Measurements from ENCODE around the gene AK9.

AK9 gene

GRCh38 chr6:109453594-109454495 lies 237.2 kb downstream of the AK9 start:
- Histone ChIP-seq H3K4ac (ENCODE audit: low read depth, low read length) (no peak overlapping the region), H2BK120ac (ENCODE audit: low read depth, low read length) (no peak overlapping the region), H3K79me1 (ENCODE audit: low read length) (no peaks in the 10 kb centered on the region), H3K56ac (ENCODE audit: low read length) (peak overlapping the region; percentile 95), H3K9ac (ENCODE audit: low read length) (peak overlapping the region; percentile 71), H2AK5ac (ENCODE audit: low read length) (no peak overlapping the region), H3K27ac (ENCODE audit: low read depth, low read length) (no peak overlapping the region), H3K36me3 (ENCODE audit: control insufficient read depth, insufficient read depth, low read length) (peaks cover 4% of the 10 kb centered on the region), H3K4me1 (ENCODE audit: control insufficient read depth, low read depth, low read length) (peaks cover 2% of the 10 kb centered on the region), H3K27me3 (ENCODE audit: insufficient read depth, low read length, poor library complexity) (no peaks in the 10 kb centered on the region), H4K5ac (ENCODE audit: low read length) (no peak overlapping the region), H3K18ac (ENCODE audit: low read length) (no peak overlapping the region), H4K8ac (ENCODE audit: low read depth, low read length) (no peak overlapping the region), H3K4me3 (ENCODE audit: low read length) (no peak overlapping the region), H3K4me2 (ENCODE audit: low read length) (peak overlapping the region; percentile 43), H3K23ac (ENCODE audit: low read length) (no peak overlapping the region), H2BK5ac (ENCODE audit: low read length) (no peak overlapping the region), H2BK15ac (replicated peaks; ENCODE audit: low read depth) (no peak overlapping the region), H3K79me2 (ENCODE audit: control insufficient read depth, insufficient read depth, low read length) (no peaks in the 10 kb centered on the region)
- no CpG with 5 or more reads among the region's 27 CpGs for WGBS (ENCODE audit: extremely low coverage, insufficient coverage, low lambda C conversion rate)
- DNase-seq = no peak

- Histone ChIP-seq H2BK120ac (ENCODE audit: low read depth, low read length) (no peak overlapping the region), H3K36me3 (ENCODE audit: control insufficient read depth, insufficient read depth, low read length) (peaks cover 4% of the 10 kb centered on the region), H3K4me2 (ENCODE audit: low read length) (no peak overlapping the region), H3K4me1 (ENCODE audit: control insufficient read depth, low read depth, low read length) (peaks cover 2% of the 10 kb centered on the region), H3K4me3 (ENCODE audit: low read length) (no peak overlapping the region), H3K27me3 (ENCODE audit: insufficient read depth, low read length, poor library complexity) (no peaks in the 10 kb centered on the region), H4K8ac (ENCODE audit: low read depth, low read length) (no peak overlapping the region), H3K56ac (ENCODE audit: low read length) (no peak overlapping the region), H3K23ac (ENCODE audit: low read length) (no peak overlapping the region), H2BK5ac (ENCODE audit: low read length) (no peak overlapping the region), H3K18ac (ENCODE audit: low read length) (no peak overlapping the region), H2AK5ac (ENCODE audit: low read length) (no peak overlapping the region), H3K79me2 (ENCODE audit: control insufficient read depth, insufficient read depth, low read length) (no peaks in the 10 kb centered on the region), H2BK15ac (replicated peaks; ENCODE audit: low read depth) (no peak overlapping the region), H3K4ac (ENCODE audit: low read depth, low read length) (no peak overlapping the region), H3K27ac (ENCODE audit: low read depth, low read length) (no peak overlapping the region), H3K79me1 (ENCODE audit: low read length) (no peaks in the 10 kb centered on the region), H4K5ac (ENCODE audit: low read length) (no peak overlapping the region), H3K9ac (ENCODE audit: low read length) (no peak overlapping the region)
- no peak for DNase-seq
- WGBS (ENCODE audit: extremely low coverage, insufficient coverage, low lambda C conversion rate) = no CpG with 5 or more reads among the region's 2 CpGs
Measured at GRCh38 chr6:109453156-109453555, 237.8 kb downstream of the AK9 start.

- H2BK5ac ChIP-seq (ENCODE audit: low read length) = no peak overlapping the region
- no peak overlapping the region for H3K4ac ChIP-seq (ENCODE audit: low read depth, low read length)
- no peak overlapping the region for H3K9ac ChIP-seq (ENCODE audit: low read length)
- H3K36me3 ChIP-seq (ENCODE audit: control insufficient read depth, insufficient read depth, low read length) = peaks cover 4% of the 10 kb centered on the region
- no peak overlapping the region for H3K56ac ChIP-seq (ENCODE audit: low read length)
- WGBS (ENCODE audit: extremely low coverage, insufficient coverage, low lambda C conversion rate) = no CpG with 5 or more reads among the region's 9 CpGs
- no peak overlapping the region for H4K5ac ChIP-seq (ENCODE audit: low read length)
- H3K79me1 ChIP-seq (ENCODE audit: low read length) = no peaks in the 10 kb centered on the region
- H3K27ac ChIP-seq (ENCODE audit: low read depth, low read length) = no peak overlapping the region
- no peaks in the 10 kb centered on the region for H3K27me3 ChIP-seq (ENCODE audit: insufficient read depth, low read length, poor library complexity)
- H3K4me1 ChIP-seq (ENCODE audit: control insufficient read depth, low read depth, low read length) = peaks cover 2% of the 10 kb centered on the region
- no peak overlapping the region for H3K4me2 ChIP-seq (ENCODE audit: low read length)
- no peak overlapping the region for H2BK15ac ChIP-seq (replicated peaks; ENCODE audit: low read depth)
- no peak overlapping the region for H3K23ac ChIP-seq (ENCODE audit: low read length)
- no peaks in the 10 kb centered on the region for H3K79me2 ChIP-seq (ENCODE audit: control insufficient read depth, insufficient read depth, low read length)
- H3K18ac ChIP-seq (ENCODE audit: low read length) = no peak overlapping the region
- no peak overlapping the region for H4K8ac ChIP-seq (ENCODE audit: low read depth, low read length)
- H2BK120ac ChIP-seq (ENCODE audit: low read depth, low read length) = no peak overlapping the region
- no peak for DNase-seq
- H3K4me3 ChIP-seq (ENCODE audit: low read length) = no peak overlapping the region
- no peak overlapping the region for H2AK5ac ChIP-seq (ENCODE audit: low read length)
Measured at GRCh38 chr6:109452181-109452580, 238.8 kb downstream of the AK9 start.

GRCh38 chr6:109451376-109451775 lies 239.6 kb downstream of the AK9 start:
- no CpG with 5 or more reads among the region's 7 CpGs for WGBS (ENCODE audit: extremely low coverage, insufficient coverage, low lambda C conversion rate)
- H3K79me1 ChIP-seq (ENCODE audit: low read length) = no peaks in the 10 kb centered on the region

GRCh38 chr6:109450801-109451200 lies 240.2 kb downstream of the AK9 start:
- Histone ChIP-seq H3K56ac (ENCODE audit: low read length) (no peak overlapping the region), H3K36me3 (ENCODE audit: control insufficient read depth, insufficient read depth, low read length) (peaks cover 4% of the 10 kb centered on the region), H3K4me2 (ENCODE audit: low read length) (no peak overlapping the region), H2BK120ac (ENCODE audit: low read depth, low read length) (no peak overlapping the region), H4K8ac (ENCODE audit: low read depth, low read length) (no peak overlapping the region), H3K4me1 (ENCODE audit: control insufficient read depth, low read depth, low read length) (peaks cover 2% of the 10 kb centered on the region), H2BK15ac (replicated peaks; ENCODE audit: low read depth) (no peak overlapping the region), H3K27ac (ENCODE audit: low read depth, low read length) (no peak overlapping the region), H4K5ac (ENCODE audit: low read length) (no peak overlapping the region), H3K23ac (ENCODE audit: low read length) (no peak overlapping the region), H3K18ac (ENCODE audit: low read length) (no peak overlapping the region), H3K27me3 (ENCODE audit: insufficient read depth, low read length, poor library complexity) (no peaks in the 10 kb centered on the region), H3K9ac (ENCODE audit: low read length) (no peak overlapping the region), H3K4ac (ENCODE audit: low read depth, low read length) (no peak overlapping the region), H3K79me1 (ENCODE audit: low read length) (no peaks in the 10 kb centered on the region), H2BK5ac (ENCODE audit: low read length) (no peak overlapping the region), H3K4me3 (ENCODE audit: low read length) (no peak overlapping the region), H3K79me2 (ENCODE audit: control insufficient read depth, insufficient read depth, low read length) (no peaks in the 10 kb centered on the region), H2AK5ac (ENCODE audit: low read length) (no peak overlapping the region)
- DNase-seq = no peak
- no CpG with 5 or more reads among the region's 3 CpGs for WGBS (ENCODE audit: extremely low coverage, insufficient coverage, low lambda C conversion rate)

More at GRCh38 chr6:109451376-109451775, 239.6 kb downstream of the AK9 start:
- no peaks in the 10 kb centered on the region for H3K79me2 ChIP-seq (ENCODE audit: control insufficient read depth, insufficient read depth, low read length)
- no peak overlapping the region for H3K4me2 ChIP-seq (ENCODE audit: low read length)
- H3K36me3 ChIP-seq (ENCODE audit: control insufficient read depth, insufficient read depth, low read length) = peaks cover 4% of the 10 kb centered on the region
- no peaks in the 10 kb centered on the region for H3K27me3 ChIP-seq (ENCODE audit: insufficient read depth, low read length, poor library complexity)
- H2BK5ac ChIP-seq (ENCODE audit: low read length) = no peak overlapping the region
- H2AK5ac ChIP-seq (ENCODE audit: low read length) = no peak overlapping the region
- no peak overlapping the region for H3K18ac ChIP-seq (ENCODE audit: low read length)
- no peak overlapping the region for H2BK120ac ChIP-seq (ENCODE audit: low read depth, low read length)
- no peak for DNase-seq
- no peak overlapping the region for H3K9ac ChIP-seq (ENCODE audit: low read length)
- no peak overlapping the region for H3K4me3 ChIP-seq (ENCODE audit: low read length)
- H4K8ac ChIP-seq (ENCODE audit: low read depth, low read length) = no peak overlapping the region
- H3K27ac ChIP-seq (ENCODE audit: low read depth, low read length) = no peak overlapping the region
- no peak overlapping the region for H3K23ac ChIP-seq (ENCODE audit: low read length)
- peaks cover 2% of the 10 kb centered on the region for H3K4me1 ChIP-seq (ENCODE audit: control insufficient read depth, low read depth, low read length)
- H3K4ac ChIP-seq (ENCODE audit: low read depth, low read length) = no peak overlapping the region
- H4K5ac ChIP-seq (ENCODE audit: low read length) = no peak overlapping the region
- H2BK15ac ChIP-seq (replicated peaks; ENCODE audit: low read depth) = no peak overlapping the region
- no peak overlapping the region for H3K56ac ChIP-seq (ENCODE audit: low read length)

All from mesendoderm (in vitro differentiated cells).